Mesothelial cell of epicardium (in vitro differentiated cells): Measurements from ENCODE around the gene PANX2. TPM values are rescaled to one million over a fixed set of nuclear protein-coding genes. Genes with fewer than 3 reads are reported as not detected.
A peak's percentile ranks its signal among the peaks of the same experiment; 100 is the strongest.

ENCODE experiments used
- DNase-seq, 2 experiments: peaks; one replicate each; pipeline ENCODE4 v3.0.0; 2021; ENCODE audit warnings: low spot score in 2 of 2; ENCODE audit not compliant: unreplicated experiment in 2 of 2
- H3K27ac Mint-ChIP-seq: 2 replicates; pipeline ENCODE4 v1.8.0; 2021; ENCODE audit warnings: mixed read lengths
- H3K27me3 Mint-ChIP-seq: 2 replicates; pipeline ENCODE4 v1.8.0; 2021; ENCODE audit warnings: low read depth, mixed read lengths
- H3K36me3 Mint-ChIP-seq: 2 replicates; pipeline ENCODE4 v1.8.0; 2021; ENCODE audit warnings: mixed read lengths
- H3K4me1 Mint-ChIP-seq: 2 replicates; pipeline ENCODE4 v1.8.0; 2021; ENCODE audit warnings: mixed read lengths
- H3K4me3 Mint-ChIP-seq: 2 replicates; pipeline ENCODE4 v1.8.0; 2021; ENCODE audit warnings: mild to moderate bottlenecking, moderate library complexity, mixed read lengths
- H3K9me3 Mint-ChIP-seq: 2 replicates; pipeline ENCODE4 v1.8.0; 2021; ENCODE audit warnings: mixed read lengths
- CTCF ChIP-seq: fragments of 200-600 bp; sonication (generic); IDR thresholded peaks from one replicate; pipeline ENCODE4 v1.5.0; 2021; ENCODE audit warnings: antibody characterized with exemption; ENCODE audit not compliant: unreplicated experiment
- total RNA-seq: library from RNA; stranded (reverse); gene quantifications from 3 replicates; pipeline ENCODE4 v1.2.1, GENCODE V29; 2021

Gene PANX2
- total RNA-seq, 1 donor from 2014 or later, result 7.0 TPM

GRCh38 chr22:50171319-50171964, 911 bp downstream of the PANX2 start:
- Mint-ChIP-seq H3K27me3 (peaks cover 22% of the 10 kb centered on the region), H3K27ac (peak overlapping the region; percentile 61), H3K4me3 (peak overlapping the region; percentile 78), H3K36me3 (no peaks in the 10 kb centered on the region), H3K9me3 (no peaks in the 10 kb centered on the region), H3K4me1 (peaks cover 8% of the 10 kb centered on the region)
- no peak for DNase-seq
- no peak for TF ChIP-seq CTCF

- Mint-ChIP-seq H3K4me3 (peak overlapping the region; percentile 78), H3K27me3 (peaks cover 22% of the 10 kb centered on the region), H3K4me1 (peaks cover 8% of the 10 kb centered on the region), H3K9me3 (no peaks in the 10 kb centered on the region), H3K36me3 (peaks cover under 1% of the 10 kb centered on the region), H3K27ac (no peak overlapping the region)
- DNase-seq, result no peak
- no peak for TF ChIP-seq CTCF
Measured at GRCh38 chr22:50171965-50172421, 1.5 kb downstream of the PANX2 start.

GRCh38 chr22:50173311-50173982, 2.9 kb downstream of the PANX2 start:
- Mint-ChIP-seq H3K9me3 (no peaks in the 10 kb centered on the region), H3K27ac (no peak overlapping the region), H3K4me3 (no peak overlapping the region), H3K36me3 (peaks cover 4% of the 10 kb centered on the region), H3K4me1 (peaks cover 8% of the 10 kb centered on the region), H3K27me3 (peaks cover 12% of the 10 kb centered on the region)
- DNase-seq, result no peak
- no peak for TF ChIP-seq CTCF

GRCh38 chr22:50173983-50174355, 3.4 kb downstream of the PANX2 start:
- TF ChIP-seq CTCF, result no peak
- Mint-ChIP-seq H3K27me3 (peaks cover 7% of the 10 kb centered on the region), H3K27ac (no peak overlapping the region), H3K4me3 (no peak overlapping the region), H3K9me3 (no peaks in the 10 kb centered on the region), H3K36me3 (peaks cover 4% of the 10 kb centered on the region), H3K4me1 (peaks cover 7% of the 10 kb centered on the region)
- no peak for DNase-seq

- Mint-ChIP-seq H3K9me3 (no peaks in the 10 kb centered on the region), H3K27me3 (peaks cover 3% of the 10 kb centered on the region), H3K27ac (no peak overlapping the region), H3K4me3 (no peak overlapping the region), H3K4me1 (peaks cover 3% of the 10 kb centered on the region), H3K36me3 (peaks cover 4% of the 10 kb centered on the region)
- DNase-seq, result no peak
- TF ChIP-seq CTCF, result no peak
Measured at GRCh38 chr22:50174382-50175190, 4.1 kb downstream of the PANX2 start.
